HepG2 (cell line): ENCODE data around the gene CEP135. TPM values are rescaled to one million over a fixed set of nuclear protein-coding genes. Genes with fewer than 3 reads are reported as not detected.

ENCODE experiments used
- GABPA ChIP-seq, 2 experiments: IDR thresholded peaks; 2 replicates each; pipeline ENCODE4 v1.6.1; 2011 to 2016; ENCODE audit warnings: low read depth in 2 of 2, low read length in 1 of 2, missing biosample characterization in 1 of 2, missing genetic modification characterization in 1 of 2
- HOXA5 ChIP-seq: sonication (generic); formaldehyde crosslinking; IDR thresholded peaks from 2 replicates; pipeline ENCODE4 v1.4.0; 2020; ENCODE audit warnings: missing genetic modification reagents
- ISX ChIP-seq: sonication (generic); formaldehyde crosslinking; conservative IDR thresholded peaks from 2 replicates; pipeline ENCODE4 v1.5.0; 2020; ENCODE audit warnings: missing genetic modification reagents
- KLF9 ChIP-seq: IDR thresholded peaks from 2 replicates; pipeline ENCODE4 v1.6.1; 2016; ENCODE audit warnings: low read depth
- MAZ ChIP-seq, 2 experiments: sonication (generic) in 1 of 2; formaldehyde crosslinking in 1 of 2; IDR thresholded peaks; 2 replicates each; pipeline versions ENCODE4 v1.5.0 to v1.6.1; 2012 to 2020; ENCODE audit warnings: low read depth in 2 of 2, mild to moderate bottlenecking in 2 of 2, borderline replicate concordance in 1 of 2, improper control_type of control experiment in 1 of 2, low read length in 1 of 2, missing genetic modification reagents in 1 of 2, moderate library complexity in 1 of 2
- MEIS1 ChIP-seq: sonication (generic); formaldehyde crosslinking; IDR thresholded peaks from 2 replicates; pipeline ENCODE4 v1.9.0; 2021; ENCODE audit warnings: mild to moderate bottlenecking, missing genetic modification reagents, moderate library complexity, borderline replicate concordance
- NR2F2 ChIP-seq: IDR thresholded peaks from 2 replicates; pipeline ENCODE4 v1.6.1; 2012; ENCODE audit warnings: low read depth, inconsistent platforms, borderline replicate concordance
- POLR2AphosphoS2 ChIP-seq: IDR thresholded peaks from 2 replicates; pipeline ENCODE4 v1.6.1; 2011; ENCODE audit warnings: low read depth, low read length, improper control_type of control experiment
- POLR2AphosphoS5 ChIP-seq: IDR thresholded peaks from 2 replicates; pipeline ENCODE4 v1.6.1; 2012; ENCODE audit warnings: low read depth, low read length
- RBFOX2 ChIP-seq: fragments of 200-400 bp; formaldehyde crosslinking; IDR thresholded peaks from 2 replicates; pipeline ENCODE4 v1.6.1; 2017; ENCODE audit warnings: low read depth, mild to moderate bottlenecking, low read length
- SAP130 ChIP-seq: IDR thresholded peaks from 2 replicates; pipeline ENCODE4 v1.6.1; 2016; ENCODE audit warnings: low read depth
- SIN3A ChIP-seq: IDR thresholded peaks from 2 replicates; pipeline ENCODE4 v1.6.1; 2011; ENCODE audit warnings: low read depth, mild to moderate bottlenecking, control low read depth, low read length, borderline replicate concordance
- SMC3 ChIP-seq: IDR thresholded peaks from 2 replicates; pipeline ENCODE4 v1.6.1; 2011; ENCODE audit warnings: low read length, improper control_type of control experiment
- STAG1 ChIP-seq: sonication (generic); formaldehyde crosslinking; IDR thresholded peaks from 2 replicates; pipeline ENCODE4 v1.4.0; 2020; ENCODE audit warnings: missing genetic modification reagents
- TFDP2 ChIP-seq: sonication (generic); formaldehyde crosslinking; IDR thresholded peaks from 2 replicates; pipeline ENCODE4 v1.4.0; 2020; ENCODE audit warnings: missing genetic modification reagents
- ZBTB39 ChIP-seq: sonication (generic); formaldehyde crosslinking; IDR thresholded peaks from 2 replicates; pipeline ENCODE4 v1.5.0; 2020; ENCODE audit warnings: missing genetic modification reagents
- ZNF557 ChIP-seq: sonication (generic); formaldehyde crosslinking; IDR thresholded peaks from 2 replicates; pipeline ENCODE4 v1.4.0; 2020; ENCODE audit warnings: missing genetic modification reagents
- ZNF879 ChIP-seq: sonication (generic); formaldehyde crosslinking; IDR thresholded peaks from 2 replicates; pipeline ENCODE4 v1.8.1; 2023; ENCODE audit warnings: missing genetic modification reagents
- polyA plus RNA-seq, 8 experiments: library from polyadenylated mRNA; depleted of rRNA in 3 of 8; stranded (reverse) in 7 of 8; unstranded in 1 of 8; fragments of >200 nt; fragmentation: Illumina TruSeq in 4 of 8; extraction: Trizol in 4 of 8; gene quantifications; 2 replicates each; pipeline versions ENCODE4 v1.2.1 to v1.2.3, GENCODE V29; 2011 to 2016; ENCODE audit warnings: low read depth in 4 of 8, missing spikeins in 1 of 8, mixed read lengths in 1 of 8; ENCODE audit not compliant: insufficient read depth in 1 of 8
- total RNA-seq, 5 experiments: library from RNA; depleted of rRNA; stranded (reverse); fragments of >200 nt; fragmentation: Illumina TruSeq; extraction: Trizol; gene quantifications; 2 replicates each; pipeline ENCODE4 v1.2.3, GENCODE V29; 2016; ENCODE audit warnings: low read depth in 1 of 5
- TF ChIP-seq, protein P1 (sequence below): sonication (generic); formaldehyde crosslinking; IDR thresholded peaks from 2 replicates; pipeline ENCODE4 v1.5.0; 2020; ENCODE audit warnings: mild to moderate bottlenecking, missing genetic modification reagents, moderate library complexity
- TF ChIP-seq, protein P2 (sequence below): sonication (generic); formaldehyde crosslinking; IDR thresholded peaks from 2 replicates; pipeline ENCODE4 v1.4.0; 2020; ENCODE audit warnings: mild to moderate bottlenecking, missing genetic modification reagents

The CEP135 gene
- total and polyA plus RNA-seq, 2 of the 13 experiments (the other 11 are each of a cell fraction or from before 2014, with no cell fraction given), result 1.7 to 8.8 TPM

GRCh38 chr4:56048702-56049431 is 100.1 kb downstream of the CEP135 start (continued):
- TF ChIP-seq ZNF879 (CRISPR knock-in tag) (no peak), STAG1 (CRISPR knock-in tag) (peak; percentile 46), TFDP2 (CRISPR knock-in tag) (peak; percentile 37; the same call in 1 of the 2 replicates), MEIS1 (CRISPR knock-in tag) (no peak), SIN3A (no peak), ISX (CRISPR knock-in tag) (no peak), MAZ (IDR thresholded peaks at IDR 0.05; ENCODE audit: borderline replicate concordance, low read depth, low read length) (0 out of 2 replicates have a peak, but pooled peaks have one; percentile 30), MAZ (CRISPR knock-in tag; IDR thresholded peaks at IDR 0.05; ENCODE audit: low read depth) (peak; percentile 76), RBFOX2 (no peak), ZBTB39 (CRISPR knock-in tag) (no peak), KLF9 (CRISPR knock-in tag) (no peak), SMC3 (no peak), NR2F2 (no peak), ZNF557 (no peak), GABPA (IDR thresholded peaks at IDR 0.05; ENCODE audit: low read depth, low read length) (no peak), GABPA (CRISPR knock-in tag; IDR thresholded peaks at IDR 0.05; ENCODE audit: low read depth) (no peak), POLR2AphosphoS5 (no peak), SAP130 (CRISPR knock-in tag) (no peak), HOXA5 (CRISPR knock-in tag) (no peak), POLR2AphosphoS2 (no peak)
- TF ChIP-seq, protein P1, sequence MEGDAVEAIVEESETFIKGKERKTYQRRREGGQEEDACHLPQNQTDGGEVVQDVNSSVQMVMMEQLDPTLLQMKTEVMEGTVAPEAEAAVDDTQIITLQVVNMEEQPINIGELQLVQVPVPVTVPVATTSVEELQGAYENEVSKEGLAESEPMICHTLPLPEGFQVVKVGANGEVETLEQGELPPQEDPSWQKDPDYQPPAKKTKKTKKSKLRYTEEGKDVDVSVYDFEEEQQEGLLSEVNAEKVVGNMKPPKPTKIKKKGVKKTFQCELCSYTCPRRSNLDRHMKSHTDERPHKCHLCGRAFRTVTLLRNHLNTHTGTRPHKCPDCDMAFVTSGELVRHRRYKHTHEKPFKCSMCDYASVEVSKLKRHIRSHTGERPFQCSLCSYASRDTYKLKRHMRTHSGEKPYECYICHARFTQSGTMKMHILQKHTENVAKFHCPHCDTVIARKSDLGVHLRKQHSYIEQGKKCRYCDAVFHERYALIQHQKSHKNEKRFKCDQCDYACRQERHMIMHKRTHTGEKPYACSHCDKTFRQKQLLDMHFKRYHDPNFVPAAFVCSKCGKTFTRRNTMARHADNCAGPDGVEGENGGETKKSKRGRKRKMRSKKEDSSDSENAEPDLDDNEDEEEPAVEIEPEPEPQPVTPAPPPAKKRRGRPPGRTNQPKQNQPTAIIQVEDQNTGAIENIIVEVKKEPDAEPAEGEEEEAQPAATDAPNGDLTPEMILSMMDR (CRISPR knock-in tag), result peak; percentile 49
- TF ChIP-seq, protein P2, sequence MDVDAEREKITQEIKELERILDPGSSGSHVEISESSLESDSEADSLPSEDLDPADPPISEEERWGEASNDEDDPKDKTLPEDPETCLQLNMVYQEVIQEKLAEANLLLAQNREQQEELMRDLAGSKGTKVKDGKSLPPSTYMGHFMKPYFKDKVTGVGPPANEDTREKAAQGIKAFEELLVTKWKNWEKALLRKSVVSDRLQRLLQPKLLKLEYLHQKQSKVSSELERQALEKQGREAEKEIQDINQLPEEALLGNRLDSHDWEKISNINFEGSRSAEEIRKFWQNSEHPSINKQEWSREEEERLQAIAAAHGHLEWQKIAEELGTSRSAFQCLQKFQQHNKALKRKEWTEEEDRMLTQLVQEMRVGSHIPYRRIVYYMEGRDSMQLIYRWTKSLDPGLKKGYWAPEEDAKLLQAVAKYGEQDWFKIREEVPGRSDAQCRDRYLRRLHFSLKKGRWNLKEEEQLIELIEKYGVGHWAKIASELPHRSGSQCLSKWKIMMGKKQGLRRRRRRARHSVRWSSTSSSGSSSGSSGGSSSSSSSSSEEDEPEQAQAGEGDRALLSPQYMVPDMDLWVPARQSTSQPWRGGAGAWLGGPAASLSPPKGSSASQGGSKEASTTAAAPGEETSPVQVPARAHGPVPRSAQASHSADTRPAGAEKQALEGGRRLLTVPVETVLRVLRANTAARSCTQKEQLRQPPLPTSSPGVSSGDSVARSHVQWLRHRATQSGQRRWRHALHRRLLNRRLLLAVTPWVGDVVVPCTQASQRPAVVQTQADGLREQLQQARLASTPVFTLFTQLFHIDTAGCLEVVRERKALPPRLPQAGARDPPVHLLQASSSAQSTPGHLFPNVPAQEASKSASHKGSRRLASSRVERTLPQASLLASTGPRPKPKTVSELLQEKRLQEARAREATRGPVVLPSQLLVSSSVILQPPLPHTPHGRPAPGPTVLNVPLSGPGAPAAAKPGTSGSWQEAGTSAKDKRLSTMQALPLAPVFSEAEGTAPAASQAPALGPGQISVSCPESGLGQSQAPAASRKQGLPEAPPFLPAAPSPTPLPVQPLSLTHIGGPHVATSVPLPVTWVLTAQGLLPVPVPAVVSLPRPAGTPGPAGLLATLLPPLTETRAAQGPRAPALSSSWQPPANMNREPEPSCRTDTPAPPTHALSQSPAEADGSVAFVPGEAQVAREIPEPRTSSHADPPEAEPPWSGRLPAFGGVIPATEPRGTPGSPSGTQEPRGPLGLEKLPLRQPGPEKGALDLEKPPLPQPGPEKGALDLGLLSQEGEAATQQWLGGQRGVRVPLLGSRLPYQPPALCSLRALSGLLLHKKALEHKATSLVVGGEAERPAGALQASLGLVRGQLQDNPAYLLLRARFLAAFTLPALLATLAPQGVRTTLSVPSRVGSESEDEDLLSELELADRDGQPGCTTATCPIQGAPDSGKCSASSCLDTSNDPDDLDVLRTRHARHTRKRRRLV, result no peak
